ENCODE data around the gene FUT3. TPM values are rescaled to one million over a fixed set of nuclear protein-coding genes. Genes with fewer than 3 reads are reported as not detected.
"Not testable (repeated sequence)": the region's sequence is repeated elsewhere in the genome, so short reads cannot be mapped to it uniquely, and the experiment has no call there.

FUT3 gene
- total RNA-seq, 1 experiment from 2014 or later, result 15.6 TPM

- H3K27me3 Mint-ChIP-seq (ENCODE audit: unreplicated experiment), result peaks cover 10% of the 10 kb centered on the region
- H3K27ac Mint-ChIP-seq (ENCODE audit: unreplicated experiment), result no peak overlapping the region
- TF ChIP-seq CTCF (IDR thresholded peaks at IDR 0.05; ENCODE audit: unreplicated experiment), result no peak
- no peaks in the 10 kb centered on the region for H3K4me1 Mint-ChIP-seq (ENCODE audit: low read depth, unreplicated experiment)
- intact Hi-C loops (cut with micrococcal nuclease; ENCODE audit: unreplicated experiment), result no loop called here
- CTCF ChIA-PET, result no interaction called here
- no peak overlapping the region for H3K4me3 Mint-ChIP-seq (ENCODE audit: low read depth, unreplicated experiment)
- no peaks in the 10 kb centered on the region for H3K36me3 Mint-ChIP-seq (ENCODE audit: insufficient read depth, unreplicated experiment)
- no peak for DNase-seq
- no TSS peak for BruUV-seq (replicated peaks)
- no peaks in the 10 kb centered on the region for H3K9me3 Mint-ChIP-seq (ENCODE audit: low read depth, unreplicated experiment)
These were observed 26.6 kb upstream of the FUT3 start for GRCh38 chr19:5877882-5878281.

GRCh38 chr19:5877427-5877826 lies 26.2 kb upstream of the FUT3 start:
- CTCF ChIA-PET, result no interaction called here
- no peak overlapping the region for H3K4me3 Mint-ChIP-seq (ENCODE audit: low read depth, unreplicated experiment)
- TF ChIP-seq CTCF (IDR thresholded peaks at IDR 0.05; ENCODE audit: unreplicated experiment), result no peak
- DNase-seq, result no peak
- no TSS peak for BruUV-seq (replicated peaks)
- peaks cover 6% of the 10 kb centered on the region for H3K27me3 Mint-ChIP-seq (ENCODE audit: unreplicated experiment)
- no peaks in the 10 kb centered on the region for H3K9me3 Mint-ChIP-seq (ENCODE audit: low read depth, unreplicated experiment)
- intact Hi-C loops (cut with micrococcal nuclease; ENCODE audit: unreplicated experiment), result no loop called here
- H3K27ac Mint-ChIP-seq (ENCODE audit: unreplicated experiment), result no peak overlapping the region
- H3K4me1 Mint-ChIP-seq (ENCODE audit: low read depth, unreplicated experiment), result no peaks in the 10 kb centered on the region
- no peaks in the 10 kb centered on the region for H3K36me3 Mint-ChIP-seq (ENCODE audit: insufficient read depth, unreplicated experiment)

- DNase-seq; H3K27ac Mint-ChIP-seq (ENCODE audit: unreplicated experiment); H3K27me3 Mint-ChIP-seq (ENCODE audit: unreplicated experiment); H3K9me3 Mint-ChIP-seq (ENCODE audit: low read depth, unreplicated experiment); H3K4me3 Mint-ChIP-seq (ENCODE audit: low read depth, unreplicated experiment); intact Hi-C loops (cut with micrococcal nuclease; ENCODE audit: unreplicated experiment); CTCF ChIA-PET; BruUV-seq (replicated peaks); H3K36me3 Mint-ChIP-seq (ENCODE audit: insufficient read depth, unreplicated experiment); H3K4me1 Mint-ChIP-seq (ENCODE audit: low read depth, unreplicated experiment): not testable (repeated sequence)
These were observed 23.2 kb upstream of the FUT3 start for GRCh38 chr19:5874496-5874895.

GRCh38 chr19:5873617-5874199 lies 22.5 kb upstream of the FUT3 start:
- intact Hi-C loops (cut with micrococcal nuclease; ENCODE audit: unreplicated experiment), result no loop called here
- H3K4me3 Mint-ChIP-seq (ENCODE audit: low read depth, unreplicated experiment), result no peak overlapping the region
- DNase-seq, result no peak
- no TSS peak for BruUV-seq (replicated peaks)
- CTCF ChIA-PET, result no interaction called here
- H3K9me3 Mint-ChIP-seq (ENCODE audit: low read depth, unreplicated experiment), result no peaks in the 10 kb centered on the region
- no peaks in the 10 kb centered on the region for H3K4me1 Mint-ChIP-seq (ENCODE audit: low read depth, unreplicated experiment)
- no peak for TF ChIP-seq CTCF (IDR thresholded peaks at IDR 0.05; ENCODE audit: unreplicated experiment)
- no peak overlapping the region for H3K27ac Mint-ChIP-seq (ENCODE audit: unreplicated experiment)
- H3K36me3 Mint-ChIP-seq (ENCODE audit: insufficient read depth, unreplicated experiment), result no peaks in the 10 kb centered on the region
- no peaks in the 10 kb centered on the region for H3K27me3 Mint-ChIP-seq (ENCODE audit: unreplicated experiment)

GRCh38 chr19:5870986-5871394 lies 19.7 kb upstream of the FUT3 start:
- DNase-seq, result no peak
- no TSS peak for BruUV-seq (replicated peaks)
- CTCF ChIA-PET, result interaction anchor here (0.6 kb wide), 1 partner anchor 9 kb away, joined by 6 read pairs; no protein-coding TSS in a partner anchor
- H3K36me3 Mint-ChIP-seq (ENCODE audit: insufficient read depth, unreplicated experiment), result no peaks in the 10 kb centered on the region
- H3K4me3 Mint-ChIP-seq (ENCODE audit: low read depth, unreplicated experiment), result no peak overlapping the region
- intact Hi-C loops (cut with micrococcal nuclease; ENCODE audit: unreplicated experiment), result no loop called here
- H3K27me3 Mint-ChIP-seq (ENCODE audit: unreplicated experiment), result peaks cover 7% of the 10 kb centered on the region
- H3K9me3 Mint-ChIP-seq (ENCODE audit: low read depth, unreplicated experiment), result no peaks in the 10 kb centered on the region
- no peaks in the 10 kb centered on the region for H3K4me1 Mint-ChIP-seq (ENCODE audit: low read depth, unreplicated experiment)
- no peak for TF ChIP-seq CTCF (IDR thresholded peaks at IDR 0.05; ENCODE audit: unreplicated experiment)
- no peak overlapping the region for H3K27ac Mint-ChIP-seq (ENCODE audit: unreplicated experiment)
